Endothelial cell (in vitro differentiated cells): Measurements from ENCODE around the gene KRTAP5-7. TPM values are rescaled to one million over a fixed set of nuclear protein-coding genes. Genes with fewer than 3 reads are reported as not detected.

Experiments used
- DNase-seq: peaks from one replicate; pipeline ENCODE4 v3.0.0; 2021; ENCODE audit warnings: low spot score
- H3K27ac Mint-ChIP-seq: one replicate; pipeline ENCODE4 v1.8.0; 2021; ENCODE audit warnings: mixed read lengths, inconsistent platforms; ENCODE audit not compliant: unreplicated experiment
- H3K27me3 Mint-ChIP-seq: one replicate; pipeline ENCODE4 v1.8.0; 2021; ENCODE audit warnings: mild to moderate bottlenecking, moderate library complexity, mixed read lengths, inconsistent platforms; ENCODE audit not compliant: unreplicated experiment
- H3K36me3 Mint-ChIP-seq: one replicate; pipeline ENCODE4 v1.8.0; 2021; ENCODE audit warnings: mild to moderate bottlenecking, low read depth, mixed read lengths, inconsistent platforms; ENCODE audit not compliant: unreplicated experiment
- H3K4me1 Mint-ChIP-seq: one replicate; pipeline ENCODE4 v1.8.0; 2021; ENCODE audit warnings: mild to moderate bottlenecking, mixed read lengths, inconsistent platforms; ENCODE audit not compliant: unreplicated experiment
- H3K4me3 Mint-ChIP-seq: one replicate; pipeline ENCODE4 v1.8.0; 2021; ENCODE audit warnings: mild to moderate bottlenecking, mixed read lengths, inconsistent platforms; ENCODE audit not compliant: unreplicated experiment
- H3K9me3 Mint-ChIP-seq: one replicate; pipeline ENCODE4 v1.8.0; 2021; ENCODE audit warnings: mixed read lengths, inconsistent platforms; ENCODE audit not compliant: unreplicated experiment
- total RNA-seq: library from RNA; stranded (reverse); fragmentation: NEBNext Ultra II Directional; extraction: Animal tissue kit (Norgen Biotek cat#: 25700); gene quantifications from one replicate; pipeline ENCODE4 v1.2.1, GENCODE V29; 2021; ENCODE audit not compliant: unreplicated experiment
- TF ChIP-seq, protein P1 (sequence below): fragments of 200-600 bp; sonication (generic); IDR thresholded peaks from one replicate; pipeline ENCODE4 v1.5.0; 2021; ENCODE audit warnings: antibody characterized with exemption; ENCODE audit not compliant: unreplicated experiment

The KRTAP5-7 gene
- total RNA-seq, 1 donor from 2014 or later, result not detected

DNA sequence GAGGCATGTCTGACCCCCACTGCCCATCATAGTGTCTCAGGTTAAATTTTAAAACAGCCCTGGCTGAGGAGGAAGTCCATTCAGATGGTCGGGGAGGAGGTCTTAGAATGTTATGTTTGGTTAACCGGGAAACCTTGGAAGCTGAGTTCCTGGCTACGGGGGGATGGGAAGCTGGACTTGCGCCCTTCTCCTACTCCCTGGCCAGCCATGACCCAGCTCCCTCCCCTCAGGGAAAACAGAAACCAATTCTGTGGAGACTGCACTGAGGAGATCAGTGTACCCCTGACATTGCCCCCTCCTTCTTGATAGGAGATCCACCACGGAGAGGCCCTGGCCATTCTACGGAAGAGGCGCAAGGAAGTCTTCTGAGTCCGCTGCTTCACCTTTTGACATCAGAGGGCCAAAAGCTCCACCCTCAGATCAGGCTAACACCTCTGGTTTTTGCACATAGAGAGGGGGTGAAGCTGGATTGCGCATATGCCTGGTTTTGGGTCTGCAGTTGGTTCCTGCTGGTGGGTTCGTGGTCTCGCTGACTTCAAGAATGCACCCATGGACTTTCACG lies 18.4 kb downstream of the KRTAP5-7 start:
- Mint-ChIP-seq H3K27ac (peak overlapping the region; percentile 34), H3K9me3 (peaks cover 6% of the 10 kb centered on the region), H3K27me3 (peaks cover 14% of the 10 kb centered on the region), H3K4me1 (peaks cover 58% of the 10 kb centered on the region), H3K36me3 (peaks cover 4% of the 10 kb centered on the region), H3K4me3 (no peak overlapping the region)
- no peak for DNase-seq
- TF ChIP-seq, protein P1, sequence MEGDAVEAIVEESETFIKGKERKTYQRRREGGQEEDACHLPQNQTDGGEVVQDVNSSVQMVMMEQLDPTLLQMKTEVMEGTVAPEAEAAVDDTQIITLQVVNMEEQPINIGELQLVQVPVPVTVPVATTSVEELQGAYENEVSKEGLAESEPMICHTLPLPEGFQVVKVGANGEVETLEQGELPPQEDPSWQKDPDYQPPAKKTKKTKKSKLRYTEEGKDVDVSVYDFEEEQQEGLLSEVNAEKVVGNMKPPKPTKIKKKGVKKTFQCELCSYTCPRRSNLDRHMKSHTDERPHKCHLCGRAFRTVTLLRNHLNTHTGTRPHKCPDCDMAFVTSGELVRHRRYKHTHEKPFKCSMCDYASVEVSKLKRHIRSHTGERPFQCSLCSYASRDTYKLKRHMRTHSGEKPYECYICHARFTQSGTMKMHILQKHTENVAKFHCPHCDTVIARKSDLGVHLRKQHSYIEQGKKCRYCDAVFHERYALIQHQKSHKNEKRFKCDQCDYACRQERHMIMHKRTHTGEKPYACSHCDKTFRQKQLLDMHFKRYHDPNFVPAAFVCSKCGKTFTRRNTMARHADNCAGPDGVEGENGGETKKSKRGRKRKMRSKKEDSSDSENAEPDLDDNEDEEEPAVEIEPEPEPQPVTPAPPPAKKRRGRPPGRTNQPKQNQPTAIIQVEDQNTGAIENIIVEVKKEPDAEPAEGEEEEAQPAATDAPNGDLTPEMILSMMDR, result no peak

DNA sequence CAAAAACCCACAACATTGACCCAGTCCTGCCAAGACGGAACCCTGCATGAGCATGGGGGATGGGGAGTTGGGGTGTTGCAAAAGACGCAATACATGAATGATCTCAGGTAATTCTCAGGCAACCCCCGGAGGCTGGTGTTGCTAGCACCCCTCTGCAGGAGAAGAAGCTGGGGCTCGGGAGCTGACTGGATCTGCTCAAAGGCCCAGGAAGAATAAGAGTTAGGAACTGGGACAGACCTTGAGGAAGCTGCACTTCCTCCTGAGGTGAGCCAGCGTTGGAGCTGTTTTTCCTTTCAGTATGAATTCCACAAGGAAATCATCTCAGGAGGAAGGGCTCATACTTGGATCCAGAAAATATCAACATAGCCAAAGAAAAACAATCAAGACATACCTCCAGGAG lies 21.1 kb downstream of the KRTAP5-7 start, which contains the start of gene KRTAP5-9:
Gene KRTAP5-9 (plus strand): TSS at position 301 of the 400 bp plus-strand sequence. CDS start 238 bp downstream, outside the sequence.
- Mint-ChIP-seq H3K4me3 (peak within 1 kb of the TSS; percentile 42), H3K27me3 (peaks cover 14% of the 10 kb centered on the region), H3K4me1 (peaks cover 68% of the 10 kb centered on the region), H3K9me3 (no peaks in the 10 kb centered on the region), H3K36me3 (no peaks in the 10 kb centered on the region), H3K27ac (peak within 1 kb of the TSS; percentile 76)
- TF ChIP-seq, protein P1, result no peak
- DNase-seq, result no peak

DNA sequence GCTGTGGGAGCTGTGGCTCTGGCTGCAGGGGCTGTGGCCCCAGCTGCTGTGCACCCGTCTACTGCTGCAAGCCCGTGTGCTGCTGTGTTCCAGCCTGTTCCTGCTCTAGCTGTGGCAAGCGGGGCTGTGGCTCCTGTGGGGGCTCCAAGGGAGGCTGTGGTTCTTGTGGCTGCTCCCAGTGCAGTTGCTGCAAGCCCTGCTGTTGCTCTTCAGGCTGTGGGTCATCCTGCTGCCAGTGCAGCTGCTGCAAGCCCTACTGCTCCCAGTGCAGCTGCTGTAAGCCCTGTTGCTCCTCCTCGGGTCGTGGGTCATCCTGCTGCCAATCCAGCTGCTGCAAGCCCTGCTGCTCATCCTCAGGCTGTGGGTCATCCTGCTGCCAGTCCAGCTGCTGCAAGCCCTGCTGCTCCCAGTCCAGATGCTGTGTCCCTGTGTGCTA lies 21.7 kb downstream of the KRTAP5-7 start:
- Mint-ChIP-seq H3K4me3 (no peak overlapping the region), H3K27ac (no peak overlapping the region), H3K4me1 (peaks cover 68% of the 10 kb centered on the region), H3K9me3 (no peaks in the 10 kb centered on the region), H3K27me3 (peaks cover 14% of the 10 kb centered on the region), H3K36me3 (no peaks in the 10 kb centered on the region)
- no peak for DNase-seq
- TF ChIP-seq, protein P1, result no peak

DNA sequence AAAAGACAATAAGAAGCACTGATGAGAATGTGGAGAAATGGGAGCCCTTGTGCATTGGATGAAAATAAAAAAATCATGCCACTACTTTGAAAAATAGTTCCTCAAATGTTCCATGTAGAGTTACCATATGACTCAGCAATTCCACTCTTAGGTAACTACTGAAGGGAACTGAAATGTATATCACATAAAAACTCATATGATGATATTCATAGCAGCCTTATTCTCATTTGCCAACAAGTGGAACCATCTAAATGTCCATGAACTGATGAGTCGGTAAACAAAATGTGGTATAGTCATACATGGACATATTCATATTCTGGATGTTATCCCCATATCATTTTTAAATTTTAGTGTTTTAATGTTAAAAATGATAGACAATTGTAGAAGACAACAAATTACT lies 24.6 kb downstream of the KRTAP5-7 start:
- peaks cover 8% of the 10 kb centered on the region for H3K27me3 Mint-ChIP-seq
- no peak overlapping the region for H3K4me3 Mint-ChIP-seq
- no peak overlapping the region for H3K27ac Mint-ChIP-seq
- peaks cover 41% of the 10 kb centered on the region for H3K4me1 Mint-ChIP-seq
- H3K9me3 Mint-ChIP-seq, result no peaks in the 10 kb centered on the region
- no peaks in the 10 kb centered on the region for H3K36me3 Mint-ChIP-seq
- TF ChIP-seq, protein P1, result no peak
- no peak for DNase-seq

DNA sequence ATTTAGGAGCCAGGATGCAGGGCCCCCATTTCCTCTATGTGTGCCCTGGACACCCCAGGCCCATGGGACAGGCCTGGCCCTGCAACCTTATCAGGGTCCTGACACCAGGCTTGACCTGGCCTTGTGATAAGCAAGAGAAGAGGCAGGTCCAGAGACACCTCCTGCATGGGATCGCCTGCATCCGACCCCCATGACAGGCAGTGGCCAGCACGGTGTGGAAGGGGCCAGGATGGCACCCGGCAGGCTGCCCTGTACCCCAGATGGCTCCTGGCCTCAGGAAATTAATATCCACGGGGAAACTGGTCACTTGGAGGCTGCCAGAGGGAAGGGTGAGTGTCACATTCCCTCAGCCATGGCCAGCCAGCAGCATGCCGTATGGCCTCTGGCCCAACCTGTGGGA lies 27.9 kb downstream of the KRTAP5-7 start:
- Mint-ChIP-seq H3K27me3 (peaks cover 2% of the 10 kb centered on the region), H3K4me3 (no peak overlapping the region), H3K27ac (no peak overlapping the region), H3K4me1 (peaks cover 15% of the 10 kb centered on the region), H3K36me3 (no peaks in the 10 kb centered on the region), H3K9me3 (no peaks in the 10 kb centered on the region)
- no peak for DNase-seq
- TF ChIP-seq, protein P1, result no peak
